Mesendoderm (in vitro differentiated cells): ENCODE data around the gene CACNA1C.

Experiments used
- DNase-seq: peaks from one replicate; pipeline ENCODE4 v3.0.0; 2013
- H2AK5ac ChIP-seq: 2 replicates; pipeline ENCODE4 v1.6.1; 2013; ENCODE audit warnings: low read length, inconsistent platforms
- H2BK120ac ChIP-seq: 2 replicates; pipeline ENCODE4 v1.6.1; 2013; ENCODE audit warnings: low read depth, mild to moderate bottlenecking, low read length, moderate library complexity, mixed read lengths
- H2BK15ac ChIP-seq: replicated peaks from 2 replicates; pipeline ENCODE4 v1.6.1; 2013; ENCODE audit warnings: low read depth, mild to moderate bottlenecking, moderate library complexity
- H2BK5ac ChIP-seq: 2 replicates; pipeline ENCODE4 v1.6.1; 2013; ENCODE audit warnings: low read length, inconsistent platforms
- H3K18ac ChIP-seq: 2 replicates; pipeline ENCODE4 v1.6.1; 2013; ENCODE audit warnings: mild to moderate bottlenecking, low read length, mixed read lengths
- H3K23ac ChIP-seq: one replicate; pipeline ENCODE4 v1.6.1; 2013; ENCODE audit warnings: low read length
- H3K27ac ChIP-seq: 2 replicates; pipeline ENCODE4 v1.5.1; 2013; ENCODE audit warnings: low read depth, mild to moderate bottlenecking, inconsistent platforms, low read length, moderate library complexity
- H3K27me3 ChIP-seq: 2 replicates; pipeline ENCODE4 v1.6.1; 2013; ENCODE audit warnings: low read length, control low read depth, mild to moderate bottlenecking, inconsistent platforms; ENCODE audit not compliant: insufficient read depth, poor library complexity
- H3K36me3 ChIP-seq: 2 replicates; pipeline ENCODE4 v1.6.1; 2013; ENCODE audit warnings: low read length, inconsistent platforms; ENCODE audit not compliant: control insufficient read depth, insufficient read depth
- H3K4ac ChIP-seq: one replicate; pipeline ENCODE4 v1.6.1; 2013; ENCODE audit warnings: low read depth, mild to moderate bottlenecking, low read length, moderate library complexity
- H3K4me1 ChIP-seq: 2 replicates; pipeline ENCODE4 v1.6.1; 2013; ENCODE audit warnings: low read depth, low read length, inconsistent platforms; ENCODE audit not compliant: control insufficient read depth
- H3K4me2 ChIP-seq: 2 replicates; pipeline ENCODE4 v1.6.1; 2013; ENCODE audit warnings: low read length
- H3K4me3 ChIP-seq: 2 replicates; pipeline ENCODE4 v1.5.1; 2013; ENCODE audit warnings: mild to moderate bottlenecking, low read length
- H3K56ac ChIP-seq: one replicate; pipeline ENCODE4 v1.6.1; 2013; ENCODE audit warnings: low read length
- H3K79me1 ChIP-seq: 2 replicates; pipeline ENCODE4 v1.6.1; 2013; ENCODE audit warnings: low read length, inconsistent platforms
- H3K79me2 ChIP-seq: 2 replicates; pipeline ENCODE4 v1.6.1; 2013; ENCODE audit warnings: mild to moderate bottlenecking, low read length; ENCODE audit not compliant: control insufficient read depth, insufficient read depth
- H3K9ac ChIP-seq: 2 replicates; pipeline ENCODE4 v1.6.1; 2013; ENCODE audit warnings: low read length, inconsistent platforms
- H4K5ac ChIP-seq: one replicate; pipeline ENCODE4 v1.6.1; 2013; ENCODE audit warnings: low read length
- H4K8ac ChIP-seq: one replicate; pipeline ENCODE4 v1.6.1; 2013; ENCODE audit warnings: low read depth, mild to moderate bottlenecking, control low read depth, low read length, moderate library complexity
- WGBS: extraction: QIAGEN DNeasy Blood & Tissue Kit; methylation state at CpG from one replicate; pipeline ENCODE4 v1.1.7; 2013; ENCODE audit warnings: low lambda C conversion rate, missing lambda C conversion rate; ENCODE audit not compliant: insufficient coverage; ENCODE audit errors: extremely low coverage; 5-methylcytosine and 5-hydroxymethylcytosine counted together

CACNA1C gene

DNA sequence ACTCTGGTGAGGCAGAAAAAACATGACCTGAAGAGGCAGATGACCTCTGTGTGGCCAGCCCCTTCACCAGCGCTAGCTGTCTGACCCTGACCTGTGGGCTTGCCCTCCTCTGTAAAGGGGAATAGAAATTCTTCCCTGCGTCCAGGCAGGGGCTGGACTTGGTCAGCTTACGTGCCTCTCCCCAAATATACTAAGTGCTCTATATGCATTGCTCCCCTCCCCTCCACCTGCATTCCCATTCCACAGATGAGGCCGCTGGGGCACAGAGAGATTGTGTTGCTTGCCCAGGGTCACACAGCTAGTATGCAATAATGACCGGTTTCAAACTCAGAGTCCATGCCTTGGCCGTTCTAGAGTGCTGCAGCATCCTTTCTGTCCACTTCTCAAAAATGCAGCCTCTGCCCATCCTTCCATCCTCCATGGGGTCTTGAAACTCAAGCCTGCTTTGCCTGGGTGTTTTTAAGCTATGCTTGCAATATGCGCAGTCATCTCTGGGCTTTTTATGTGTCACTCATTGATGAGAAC is 303.9 kb downstream of the CACNA1C start:
- no peak for DNase-seq
- Histone ChIP-seq H3K36me3 (no peaks in the 10 kb centered on the region), H4K5ac (no peak overlapping the region), H2BK120ac (no peak overlapping the region), H3K23ac (no peak overlapping the region), H3K27ac (no peak overlapping the region), H2BK5ac (no peak overlapping the region), H4K8ac (no peak overlapping the region), H3K4me1 (no peaks in the 10 kb centered on the region), H3K18ac (no peak overlapping the region), H3K79me2 (no peaks in the 10 kb centered on the region), H3K4me3 (no peak overlapping the region), H3K4me2 (no peak overlapping the region), H2BK15ac (no peak overlapping the region), H3K27me3 (no peaks in the 10 kb centered on the region), H3K56ac (no peak overlapping the region), H3K9ac (no peak overlapping the region), H3K4ac (no peak overlapping the region), H3K79me1 (no peaks in the 10 kb centered on the region), H2AK5ac (no peak overlapping the region)
- no CpG with 5 or more reads among the region's 7 CpGs for WGBS

DNA sequence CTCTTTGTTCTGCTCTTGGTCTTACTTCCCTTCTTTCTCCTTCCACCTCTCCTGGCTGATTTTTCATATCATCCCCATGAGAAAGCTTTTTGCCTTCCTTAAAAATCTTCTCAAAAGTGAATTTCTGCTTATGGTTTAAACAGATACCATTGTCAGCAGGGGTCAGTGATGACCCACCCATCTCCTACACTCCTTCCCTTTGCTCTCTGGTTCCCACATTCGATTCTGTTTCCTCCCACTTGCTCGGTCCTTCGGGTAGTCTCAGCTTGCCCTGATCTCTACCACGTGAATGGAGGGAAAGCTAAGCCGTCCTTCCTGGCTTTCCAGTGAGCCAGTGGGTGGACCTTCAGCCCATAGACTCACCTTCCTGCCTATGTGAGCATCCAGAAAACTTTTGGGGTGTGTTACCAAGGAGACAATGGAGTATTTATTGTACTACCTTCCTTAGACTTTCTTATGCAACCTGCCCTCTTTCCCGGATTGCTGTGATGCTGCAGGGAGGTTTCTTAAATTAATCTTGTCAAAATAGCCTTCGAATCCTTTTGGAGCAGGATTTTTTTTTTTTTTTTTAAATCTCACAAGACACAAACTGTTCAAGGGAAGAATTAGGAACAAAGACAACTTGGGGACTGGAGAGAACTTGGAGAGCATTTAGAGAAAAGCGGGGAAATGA is 306.3 kb downstream of the CACNA1C start:
- Histone ChIP-seq H3K9ac (no peak overlapping the region), H2BK15ac (no peak overlapping the region), H4K8ac (no peak overlapping the region), H3K79me2 (no peaks in the 10 kb centered on the region), H3K4ac (no peak overlapping the region), H2AK5ac (no peak overlapping the region), H3K79me1 (no peaks in the 10 kb centered on the region), H2BK120ac (no peak overlapping the region), H3K4me2 (no peak overlapping the region), H3K4me3 (no peak overlapping the region), H3K56ac (no peak overlapping the region), H3K36me3 (no peaks in the 10 kb centered on the region), H2BK5ac (no peak overlapping the region), H3K27me3 (no peaks in the 10 kb centered on the region), H3K27ac (no peak overlapping the region), H3K4me1 (no peaks in the 10 kb centered on the region), H3K23ac (no peak overlapping the region), H3K18ac (no peak overlapping the region), H4K5ac (no peak overlapping the region)
- no peak for DNase-seq
- 100% methylated on average over 1 of the region's 8 CpGs for WGBS

DNA sequence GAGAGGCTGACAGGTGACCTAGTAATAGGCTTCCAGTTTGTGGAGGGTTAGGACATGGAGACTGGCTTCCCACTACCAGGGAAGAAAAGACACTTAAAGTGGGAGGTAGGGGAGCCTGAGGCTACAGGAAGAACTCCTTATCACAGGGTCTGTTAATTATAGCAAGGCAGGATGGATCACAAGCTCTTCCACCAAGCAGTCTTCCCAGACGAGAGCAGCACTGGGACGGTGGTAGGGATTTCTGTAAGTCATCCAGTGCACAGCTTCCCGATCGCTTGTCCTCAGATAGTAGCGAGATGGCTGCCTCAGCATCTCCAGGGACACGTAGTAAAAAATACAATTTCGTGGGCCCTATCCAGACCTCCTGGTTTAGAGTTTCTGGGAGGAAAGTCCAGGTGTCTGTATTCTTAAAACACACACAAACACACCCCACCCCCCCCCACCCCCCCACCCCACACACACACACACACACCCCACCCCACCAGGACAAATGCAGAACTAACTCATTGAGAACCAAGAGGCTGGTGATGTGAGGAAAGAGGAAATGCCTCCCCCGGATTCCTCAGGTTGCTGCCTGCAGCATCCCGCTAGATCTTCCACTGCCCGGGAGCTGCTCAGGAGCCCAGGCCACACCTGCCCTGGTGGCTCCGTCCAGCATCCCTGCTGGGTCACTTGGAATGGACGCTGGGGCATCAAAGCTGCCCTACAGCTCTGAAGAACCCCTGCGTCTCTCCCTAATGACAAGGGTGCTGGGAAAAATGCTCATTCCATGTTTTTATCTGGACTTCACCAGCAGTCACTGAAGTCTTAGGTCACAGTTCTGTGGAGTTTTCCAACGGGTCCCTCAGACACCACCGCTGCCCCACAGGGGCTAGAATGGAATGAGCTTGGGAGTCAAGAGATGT is 307.2 kb downstream of the CACNA1C start:
- WGBS = no CpG with 5 or more reads among the region's 15 CpGs
- no peak overlapping the region for H3K27ac ChIP-seq

DNA sequence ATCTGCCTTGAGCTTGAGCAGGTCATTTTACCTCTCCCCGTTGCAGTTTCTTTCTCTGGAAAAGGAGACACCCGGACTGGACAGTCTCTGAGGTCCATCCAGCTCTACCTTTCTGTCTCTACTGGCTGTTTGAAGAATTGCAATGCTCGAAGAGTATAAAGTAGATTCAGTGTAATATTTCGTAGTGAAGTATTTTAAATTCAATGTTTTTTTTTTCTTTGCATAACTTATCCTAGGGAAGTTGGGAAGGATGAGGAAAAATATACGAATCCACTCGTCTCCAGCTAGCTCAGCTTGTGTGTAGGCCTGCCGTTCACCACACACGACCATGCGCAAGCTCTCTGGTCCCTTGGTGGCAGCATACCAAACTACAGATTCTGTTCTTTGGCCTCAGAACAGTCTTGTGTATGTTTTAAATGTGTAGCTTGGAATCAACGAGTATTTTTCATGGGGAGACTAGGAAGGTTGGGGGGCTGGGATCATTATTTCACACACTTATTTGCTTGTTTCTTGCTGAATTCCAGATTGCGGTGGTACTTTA is 307.9 kb downstream of the CACNA1C start:
- WGBS = no CpG with 5 or more reads among the region's 11 CpGs
- Histone ChIP-seq H3K79me1 (no peaks in the 10 kb centered on the region), H3K4me2 (no peak overlapping the region), H3K4me3 (no peak overlapping the region), H3K4me1 (no peaks in the 10 kb centered on the region), H3K27ac (no peak overlapping the region), H3K9ac (no peak overlapping the region), H3K27me3 (no peaks in the 10 kb centered on the region), H3K56ac (no peak overlapping the region), H3K18ac (no peak overlapping the region), H3K4ac (no peak overlapping the region), H2BK5ac (no peak overlapping the region), H2AK5ac (no peak overlapping the region), H3K36me3 (no peaks in the 10 kb centered on the region), H2BK120ac (no peak overlapping the region), H3K23ac (no peak overlapping the region), H3K79me2 (no peaks in the 10 kb centered on the region), H2BK15ac (no peak overlapping the region), H4K8ac (no peak overlapping the region), H4K5ac (no peak overlapping the region)
- DNase-seq = no peak

More for the DNA sequence above, 307.2 kb downstream of the CACNA1C start:
- no peaks in the 10 kb centered on the region for H3K36me3 ChIP-seq
- H3K18ac ChIP-seq = no peak overlapping the region
- no peak overlapping the region for H4K8ac ChIP-seq
- no peak overlapping the region for H3K9ac ChIP-seq
- H3K27me3 ChIP-seq = no peaks in the 10 kb centered on the region
- H2BK120ac ChIP-seq = no peak overlapping the region
- no peak overlapping the region for H3K4me2 ChIP-seq
- H3K4me1 ChIP-seq = no peaks in the 10 kb centered on the region
- no peak overlapping the region for H2BK5ac ChIP-seq
- no peak overlapping the region for H3K4ac ChIP-seq
- H3K79me1 ChIP-seq = no peaks in the 10 kb centered on the region
- DNase-seq = no peak
- no peak overlapping the region for H3K4me3 ChIP-seq
- H3K23ac ChIP-seq = no peak overlapping the region
- no peak overlapping the region for H4K5ac ChIP-seq
- no peak overlapping the region for H2AK5ac ChIP-seq
- no peak overlapping the region for H3K56ac ChIP-seq
- H2BK15ac ChIP-seq = no peak overlapping the region
- no peaks in the 10 kb centered on the region for H3K79me2 ChIP-seq

DNA sequence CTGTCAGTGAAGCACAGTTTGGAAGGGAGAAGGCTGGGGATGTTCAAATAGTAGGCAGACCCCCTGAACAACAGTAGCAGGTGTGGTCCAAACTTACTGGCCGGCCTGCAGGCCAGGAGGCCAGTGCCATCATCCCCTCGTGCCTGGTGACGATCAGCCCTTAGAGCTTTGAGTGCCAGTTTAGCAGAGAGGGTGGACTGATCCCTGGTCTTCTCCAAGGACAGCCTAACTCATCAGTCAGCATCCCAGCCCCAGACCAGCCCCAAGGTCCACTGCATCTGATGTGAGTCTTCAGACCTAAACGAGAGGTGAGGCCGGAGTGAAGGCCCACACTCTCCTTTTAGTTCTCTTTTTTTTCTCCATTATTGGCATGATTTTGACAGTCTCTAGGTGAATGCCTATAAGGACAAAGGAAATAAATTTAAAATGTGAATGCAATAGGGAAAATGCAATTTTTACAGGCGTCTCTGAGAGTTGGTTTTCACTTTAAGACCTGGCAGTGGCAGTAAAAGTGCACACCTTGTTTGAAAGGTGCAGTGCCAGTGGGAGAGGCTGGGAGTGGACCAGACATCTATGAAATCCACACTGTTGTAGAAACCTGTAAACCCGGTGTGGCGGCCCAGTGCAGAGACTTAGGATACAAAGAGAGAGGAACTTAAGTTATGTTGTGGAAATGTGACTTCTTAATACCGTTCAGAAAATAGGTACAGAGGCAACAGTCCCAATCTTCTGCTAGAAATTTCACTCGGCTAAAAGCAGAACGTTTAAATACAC is 311.2 kb downstream of the CACNA1C start:
- H4K8ac ChIP-seq = no peak overlapping the region

More for the DNA sequence above, 311.2 kb downstream of the CACNA1C start:
- no peak overlapping the region for H3K23ac ChIP-seq
- H3K36me3 ChIP-seq = no peaks in the 10 kb centered on the region
- H4K5ac ChIP-seq = no peak overlapping the region
- no peak overlapping the region for H3K4ac ChIP-seq
- no peak overlapping the region for H3K4me3 ChIP-seq
- H3K27ac ChIP-seq = no peak overlapping the region
- no CpG with 5 or more reads among the region's 11 CpGs for WGBS
- H2AK5ac ChIP-seq = no peak overlapping the region
- no peak overlapping the region for H3K18ac ChIP-seq
- H3K79me1 ChIP-seq = no peaks in the 10 kb centered on the region
- no peak overlapping the region for H3K4me2 ChIP-seq
- no peak overlapping the region for H3K56ac ChIP-seq
- no peak overlapping the region for H2BK15ac ChIP-seq
- H2BK5ac ChIP-seq = no peak overlapping the region
- H2BK120ac ChIP-seq = no peak overlapping the region
- no peak overlapping the region for H3K9ac ChIP-seq
- no peaks in the 10 kb centered on the region for H3K4me1 ChIP-seq
- no peaks in the 10 kb centered on the region for H3K79me2 ChIP-seq
- no peaks in the 10 kb centered on the region for H3K27me3 ChIP-seq
- DNase-seq = no peak
